Loucy (cell line): ENCODE data around the gene SLC7A6OS.
A peak's percentile ranks its signal among the peaks of the same experiment; 100 is the strongest.

ENCODE experiments used
- H2AFZ ChIP-seq: fragments of 200-600 bp; sonication (generic); 2 replicates; pipeline ENCODE4 v1.6.0; 2016; ENCODE audit warnings: antibody characterized with exemption, mild to moderate bottlenecking, low read length, moderate library complexity
- H3F3A ChIP-seq: fragments of 200-600 bp; 2 replicates; pipeline ENCODE4 v1.6.0; 2016; ENCODE audit warnings: antibody characterized with exemption, low read depth, mild to moderate bottlenecking
- H3K27me3 ChIP-seq: fragments of 200-600 bp; sonication (generic); 2 replicates; pipeline ENCODE4 v1.6.1; 2014; ENCODE audit warnings: low read length, mild to moderate bottlenecking; ENCODE audit not compliant: insufficient read depth, poor library complexity, severe bottlenecking
- H3K36me3 ChIP-seq: fragments of 200-600 bp; sonication (generic); 2 replicates; pipeline ENCODE4 v1.6.1; 2016; ENCODE audit warnings: low read length; ENCODE audit not compliant: insufficient read depth
- H3K4me1 ChIP-seq: fragments of 200-600 bp; sonication (generic); 2 replicates; pipeline ENCODE4 v1.5.1; 2014; ENCODE audit warnings: low read length, mild to moderate bottlenecking; ENCODE audit not compliant: insufficient read depth, poor library complexity, severe bottlenecking
- H3K4me2 ChIP-seq: fragments of 200-600 bp; sonication (generic); 2 replicates; pipeline ENCODE4 v1.6.0; 2014; ENCODE audit warnings: antibody characterized with exemption, low read length, low read depth, mild to moderate bottlenecking; ENCODE audit not compliant: poor library complexity, severe bottlenecking
- H3K4me3 ChIP-seq: fragments of 200-600 bp; sonication (generic); 2 replicates; pipeline ENCODE4 v1.5.1; 2014; ENCODE audit warnings: low read length, mild to moderate bottlenecking, mixed read lengths; ENCODE audit not compliant: poor library complexity, severe bottlenecking
- H3K79me2 ChIP-seq: fragments of 200-600 bp; sonication (generic); 2 replicates; pipeline ENCODE4 v1.6.1; 2014; ENCODE audit warnings: low read length; ENCODE audit not compliant: insufficient read depth
- H3K9ac ChIP-seq: fragments of 200-600 bp; sonication (generic); 2 replicates; pipeline ENCODE4 v1.6.0; 2014; ENCODE audit warnings: mild to moderate bottlenecking, low read depth, low read length, moderate library complexity; ENCODE audit not compliant: poor library complexity, severe bottlenecking
- H3K9me2 ChIP-seq: fragments of 200-600 bp; sonication (generic); replicated peaks from 2 replicates; pipeline ENCODE4 v1.6.1; 2016; ENCODE audit warnings: low read depth, low read length, mixed read lengths
- H3K9me3 ChIP-seq: fragments of 200-600 bp; sonication (generic); 2 replicates; pipeline ENCODE4 v1.6.1; 2014; ENCODE audit warnings: mild to moderate bottlenecking, antibody characterized with exemption, low read length, low read depth; ENCODE audit not compliant: insufficient read depth
- H4K20me1 ChIP-seq: fragments of 200-600 bp; sonication (generic); 2 replicates; pipeline ENCODE4 v1.6.0; 2014; ENCODE audit warnings: antibody characterized with exemption, low read length, mild to moderate bottlenecking; ENCODE audit not compliant: insufficient read depth, poor library complexity, severe bottlenecking
- EZH2phosphoT487 ChIP-seq: fragments of 200-600 bp; IDR thresholded peaks from 2 replicates; pipeline ENCODE4 v1.6.1; 2018; ENCODE audit warnings: antibody characterized with exemption, mild to moderate bottlenecking, moderate library complexity, borderline replicate concordance
- TF ChIP-seq, protein P1 (sequence below): fragments of 200-600 bp; sonication (generic); conservative IDR thresholded peaks from 2 replicates; pipeline ENCODE4 v1.5.1; 2014; ENCODE audit warnings: mild to moderate bottlenecking, antibody characterized with exemption, low read length

The SLC7A6OS gene

DNA sequence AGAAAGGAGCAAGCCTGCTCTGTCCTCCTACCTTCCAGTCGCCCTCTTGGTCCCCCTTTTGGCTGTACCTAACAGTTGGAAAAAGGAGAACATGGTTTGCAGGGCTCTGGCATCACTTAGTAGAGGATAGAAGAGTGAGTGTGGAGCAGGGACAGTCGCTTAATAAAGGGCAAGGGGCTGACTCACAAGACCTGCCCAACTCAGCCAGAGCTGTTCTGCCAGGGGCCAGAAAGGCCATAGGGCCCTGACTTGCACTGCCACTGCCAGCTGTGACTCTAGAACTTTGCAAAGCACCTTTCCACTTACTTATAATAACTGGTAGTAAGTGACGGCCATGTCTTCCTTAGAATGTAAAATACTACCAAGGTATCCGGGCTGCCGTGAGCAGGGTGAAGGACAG lies 13.6 kb upstream of the SLC7A6OS start:
- no peaks in the 10 kb centered on the region for H3K9me3 ChIP-seq
- H3K36me3 ChIP-seq = peaks cover 41% of the 10 kb centered on the region; the same call in 1 of the 2 replicates
- H2AFZ ChIP-seq = no peak overlapping the region
- peaks cover 5% of the 10 kb centered on the region for H3K4me1 ChIP-seq
- no peaks in the 10 kb centered on the region for H3K79me2 ChIP-seq
- H3K9me2 ChIP-seq = no peaks in the 10 kb centered on the region
- H3F3A ChIP-seq = no peaks in the 10 kb centered on the region
- no peak for TF ChIP-seq EZH2phosphoT487
- TF ChIP-seq, protein P1, sequence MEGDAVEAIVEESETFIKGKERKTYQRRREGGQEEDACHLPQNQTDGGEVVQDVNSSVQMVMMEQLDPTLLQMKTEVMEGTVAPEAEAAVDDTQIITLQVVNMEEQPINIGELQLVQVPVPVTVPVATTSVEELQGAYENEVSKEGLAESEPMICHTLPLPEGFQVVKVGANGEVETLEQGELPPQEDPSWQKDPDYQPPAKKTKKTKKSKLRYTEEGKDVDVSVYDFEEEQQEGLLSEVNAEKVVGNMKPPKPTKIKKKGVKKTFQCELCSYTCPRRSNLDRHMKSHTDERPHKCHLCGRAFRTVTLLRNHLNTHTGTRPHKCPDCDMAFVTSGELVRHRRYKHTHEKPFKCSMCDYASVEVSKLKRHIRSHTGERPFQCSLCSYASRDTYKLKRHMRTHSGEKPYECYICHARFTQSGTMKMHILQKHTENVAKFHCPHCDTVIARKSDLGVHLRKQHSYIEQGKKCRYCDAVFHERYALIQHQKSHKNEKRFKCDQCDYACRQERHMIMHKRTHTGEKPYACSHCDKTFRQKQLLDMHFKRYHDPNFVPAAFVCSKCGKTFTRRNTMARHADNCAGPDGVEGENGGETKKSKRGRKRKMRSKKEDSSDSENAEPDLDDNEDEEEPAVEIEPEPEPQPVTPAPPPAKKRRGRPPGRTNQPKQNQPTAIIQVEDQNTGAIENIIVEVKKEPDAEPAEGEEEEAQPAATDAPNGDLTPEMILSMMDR = no peak
- H4K20me1 ChIP-seq = no peaks in the 10 kb centered on the region
- H3K27me3 ChIP-seq = no peaks in the 10 kb centered on the region
- H3K9ac ChIP-seq = no peak overlapping the region
- no peak overlapping the region for H3K4me2 ChIP-seq
- H3K4me3 ChIP-seq = no peak overlapping the region

GRCh38 chr16:68319185-68319908 lies 8.6 kb upstream of the SLC7A6OS start:
- H3F3A ChIP-seq = no peaks in the 10 kb centered on the region
- H3K4me1 ChIP-seq = no peaks in the 10 kb centered on the region
- H4K20me1 ChIP-seq = no peaks in the 10 kb centered on the region
- H3K9me2 ChIP-seq = no peaks in the 10 kb centered on the region
- peaks cover 16% of the 10 kb centered on the region; the same call in 1 of the 2 replicates for H3K79me2 ChIP-seq
- H2AFZ ChIP-seq = no peak overlapping the region
- H3K27me3 ChIP-seq = no peaks in the 10 kb centered on the region
- TF ChIP-seq, protein P1 = no peak
- TF ChIP-seq EZH2phosphoT487 = no peak
- H3K4me2 ChIP-seq = no peak overlapping the region
- no peak overlapping the region for H3K4me3 ChIP-seq
- no peaks in the 10 kb centered on the region for H3K9me3 ChIP-seq
- peaks cover 16% of the 10 kb centered on the region; the same call in 1 of the 2 replicates for H3K36me3 ChIP-seq
- no peak overlapping the region for H3K9ac ChIP-seq

DNA sequence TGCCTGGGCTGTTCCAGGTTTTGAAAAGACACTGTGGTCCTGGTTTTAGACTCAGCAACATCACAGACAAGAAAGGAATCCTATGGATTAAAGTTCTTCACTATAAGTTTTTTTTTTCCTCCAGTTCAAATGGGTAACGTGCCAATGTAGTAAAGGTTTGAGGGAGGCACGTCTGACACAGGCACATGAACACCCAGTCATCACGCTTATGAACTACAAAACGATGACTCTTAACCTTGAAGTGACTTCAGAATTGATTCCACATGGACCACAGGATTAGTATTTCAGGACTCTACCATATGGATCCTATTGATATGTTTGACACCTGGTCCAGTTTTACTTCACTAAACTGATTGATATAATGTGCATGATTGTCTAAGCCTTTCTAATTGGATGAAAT lies 2.4 kb upstream of the SLC7A6OS start:
- Histone ChIP-seq H3K79me2 (peaks cover 74% of the 10 kb centered on the region), H4K20me1 (peaks cover 21% of the 10 kb centered on the region), H3K27me3 (no peaks in the 10 kb centered on the region), H2AFZ (no peak overlapping the region), H3K4me2 (peak overlapping the region; percentile 62), H3K9me3 (no peaks in the 10 kb centered on the region), H3K4me1 (peaks cover 20% of the 10 kb centered on the region), H3F3A (no peaks in the 10 kb centered on the region), H3K36me3 (no peaks in the 10 kb centered on the region; the same call in 1 of the 2 replicates), H3K9ac (peak overlapping the region; percentile 2), H3K9me2 (no peaks in the 10 kb centered on the region), H3K4me3 (peak overlapping the region; percentile 11)
- TF ChIP-seq, protein P1 = no peak
- TF ChIP-seq EZH2phosphoT487 = no peak
